Measurements from ENCODE around the gene EDEM3. TPM values are rescaled to one million over a fixed set of nuclear protein-coding genes. Genes with fewer than 3 reads are reported as not detected.

EDEM3 gene
- polyA plus RNA-seq, 2 donors = 6.0 to 6.7 TPM

DNA sequence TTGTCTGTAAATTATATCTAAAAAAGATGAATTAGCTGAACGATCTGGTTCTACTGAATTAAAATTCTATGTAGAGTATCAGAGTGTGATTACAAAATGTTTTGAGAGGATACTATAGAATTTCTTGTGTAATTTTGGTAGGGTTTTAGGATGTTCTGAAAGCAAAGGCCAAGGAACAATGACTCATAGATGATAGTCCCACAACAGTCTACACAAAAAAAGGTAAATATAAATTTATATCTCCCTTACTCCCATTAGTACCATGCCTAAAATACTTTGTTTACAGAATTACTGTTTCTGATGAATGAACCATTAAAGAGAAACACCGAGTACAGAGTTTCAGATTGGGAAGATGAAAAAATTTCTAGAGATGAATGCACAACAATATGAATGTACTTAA, 9.5 kb downstream of the EDEM3 start:
- H3K36me3 ChIP-seq (ENCODE audit: control insufficient read depth in 2 of 2, insufficient read depth in 2 of 2, low read length in 1 of 2) = no peaks in the 10 kb centered on the region
- no peaks in the 10 kb centered on the region for H3K9me3 ChIP-seq (ENCODE audit: control insufficient read depth in 2 of 2, insufficient read depth in 1 of 2, low read depth in 1 of 2, low read length in 1 of 2)
- 85 to 86% methylated on average over 2 of the region's 2 CpGs for WGBS, 2 donors
- no peak overlapping the region for H3K4me3 ChIP-seq (ENCODE audit: low read depth in 1 of 2, low read length in 2 of 2)
- no peak overlapping the region for H3K27ac ChIP-seq (ENCODE audit: low read depth in 2 of 2, low read length in 1 of 2)
- H3K4me1 ChIP-seq (ENCODE audit: control insufficient read depth in 2 of 2, insufficient read depth in 2 of 2, low read length in 1 of 2) = no peaks in the 10 kb centered on the region
- no peaks in the 10 kb centered on the region for H3K27me3 ChIP-seq (ENCODE audit: control insufficient read depth in 1 of 2, insufficient read depth in 2 of 2, low read length in 2 of 2)

DNA sequence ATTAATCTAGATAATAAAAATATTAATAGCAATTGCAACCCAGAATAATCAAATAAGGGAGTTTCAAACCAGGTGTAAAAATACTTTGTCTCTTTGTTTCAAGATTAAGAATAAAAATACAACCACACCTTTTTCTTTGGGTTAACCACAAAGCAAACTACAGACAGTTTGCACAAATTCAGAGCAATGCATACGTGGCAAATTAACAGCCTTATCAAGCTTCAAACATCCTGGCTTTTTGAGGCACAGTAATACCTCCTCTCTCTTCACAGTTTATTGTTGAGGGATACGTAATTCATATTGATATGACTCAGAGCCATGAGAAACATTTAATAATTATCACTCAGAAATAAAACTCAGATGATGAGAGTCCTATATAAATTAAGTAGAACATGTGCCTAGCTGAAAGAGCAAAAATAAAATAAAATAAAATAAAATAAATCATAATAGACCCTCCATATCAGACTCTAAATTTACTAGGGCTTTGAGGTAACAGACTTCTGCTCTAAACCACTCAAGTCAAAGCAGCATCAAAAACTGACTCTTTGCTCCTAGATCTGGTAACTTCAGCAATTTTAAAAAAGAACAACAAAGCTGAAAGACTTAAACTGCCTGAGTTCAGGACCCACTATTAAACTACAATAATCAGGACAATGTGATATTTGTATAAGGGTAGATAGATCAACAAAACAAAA, 11.4 kb downstream of the EDEM3 start:
- Histone ChIP-seq H3K9me3 (ENCODE audit: control insufficient read depth in 2 of 2, insufficient read depth in 1 of 2, low read depth in 1 of 2, low read length in 1 of 2) (no peaks in the 10 kb centered on the region), H3K4me3 (ENCODE audit: low read depth in 1 of 2, low read length in 2 of 2) (no peak overlapping the region), H3K4me1 (ENCODE audit: control insufficient read depth in 2 of 2, insufficient read depth in 2 of 2, low read length in 1 of 2) (no peaks in the 10 kb centered on the region), H3K36me3 (ENCODE audit: control insufficient read depth in 2 of 2, insufficient read depth in 2 of 2, low read length in 1 of 2) (no peaks in the 10 kb centered on the region), H3K27ac (ENCODE audit: low read depth in 2 of 2, low read length in 1 of 2) (no peak overlapping the region), H3K27me3 (ENCODE audit: control insufficient read depth in 1 of 2, insufficient read depth in 2 of 2, low read length in 2 of 2) (no peaks in the 10 kb centered on the region)
- 67 to 69% methylated on average over 2 of the region's 2 CpGs for WGBS, 2 donors

DNA sequence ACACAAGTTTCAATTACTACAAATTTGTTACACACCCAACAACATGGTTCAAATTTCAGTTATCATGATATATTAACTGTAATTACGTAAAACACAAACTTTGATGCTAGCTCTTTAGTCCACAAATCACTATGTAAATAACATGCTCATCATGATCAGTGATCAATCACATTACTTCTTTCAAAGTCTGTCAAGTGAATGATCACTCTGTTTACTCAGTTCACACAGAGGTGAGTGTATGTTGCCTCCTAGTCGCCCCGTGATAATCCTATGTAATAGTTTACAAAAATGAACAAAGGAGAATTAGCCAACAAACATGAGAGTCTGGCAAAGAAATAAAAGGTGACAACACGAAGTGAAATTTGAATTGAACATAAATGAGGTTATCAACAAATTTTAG, 14.3 kb downstream of the EDEM3 start:
- H3K27me3 ChIP-seq (ENCODE audit: control insufficient read depth in 1 of 2, insufficient read depth in 2 of 2, low read length in 2 of 2) = no peaks in the 10 kb centered on the region
- no peaks in the 10 kb centered on the region for H3K4me1 ChIP-seq (ENCODE audit: control insufficient read depth in 2 of 2, insufficient read depth in 2 of 2, low read length in 1 of 2)
- H3K36me3 ChIP-seq (ENCODE audit: control insufficient read depth in 2 of 2, insufficient read depth in 2 of 2, low read length in 1 of 2) = no peaks in the 10 kb centered on the region
- H3K27ac ChIP-seq (ENCODE audit: low read depth in 2 of 2, low read length in 1 of 2) = no peak overlapping the region
- H3K4me3 ChIP-seq (ENCODE audit: low read depth in 1 of 2, low read length in 2 of 2) = no peak overlapping the region
- H3K9me3 ChIP-seq (ENCODE audit: control insufficient read depth in 2 of 2, insufficient read depth in 1 of 2, low read depth in 1 of 2, low read length in 1 of 2) = no peaks in the 10 kb centered on the region
- WGBS, 2 donors = 62 to 69% methylated on average over 4 of the region's 4 CpGs

DNA sequence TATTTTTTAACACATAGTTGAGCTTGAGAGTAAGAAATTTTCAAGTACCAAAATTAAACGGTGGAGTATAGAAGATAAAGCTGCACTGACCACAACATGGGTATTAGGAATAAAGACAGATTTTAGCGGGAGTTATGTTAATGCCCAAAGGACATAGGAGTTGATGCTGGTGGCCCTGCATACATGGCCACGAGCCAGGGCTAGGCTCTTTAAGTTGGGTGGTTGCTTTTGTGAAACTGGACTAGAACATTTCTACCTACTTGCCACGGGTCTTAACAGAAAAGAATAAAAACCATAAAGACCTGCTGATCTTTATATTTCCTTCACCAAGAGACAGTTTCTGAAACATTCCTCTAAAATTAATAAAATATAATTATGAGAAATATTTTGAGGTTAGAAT, 14.9 kb downstream of the EDEM3 start:
- no peaks in the 10 kb centered on the region for H3K27me3 ChIP-seq (ENCODE audit: control insufficient read depth in 1 of 2, insufficient read depth in 2 of 2, low read length in 2 of 2)
- H3K4me3 ChIP-seq (ENCODE audit: low read depth in 1 of 2, low read length in 2 of 2) = no peak overlapping the region
- no peak overlapping the region for H3K27ac ChIP-seq (ENCODE audit: low read depth in 2 of 2, low read length in 1 of 2)
- H3K4me1 ChIP-seq (ENCODE audit: control insufficient read depth in 2 of 2, insufficient read depth in 2 of 2, low read length in 1 of 2) = no peaks in the 10 kb centered on the region
- H3K9me3 ChIP-seq (ENCODE audit: control insufficient read depth in 2 of 2, insufficient read depth in 1 of 2, low read depth in 1 of 2, low read length in 1 of 2) = no peaks in the 10 kb centered on the region
- no peaks in the 10 kb centered on the region for H3K36me3 ChIP-seq (ENCODE audit: control insufficient read depth in 2 of 2, insufficient read depth in 2 of 2, low read length in 1 of 2)
- WGBS, 2 donors = 80 to 81% methylated on average over 4 of the region's 4 CpGs

DNA sequence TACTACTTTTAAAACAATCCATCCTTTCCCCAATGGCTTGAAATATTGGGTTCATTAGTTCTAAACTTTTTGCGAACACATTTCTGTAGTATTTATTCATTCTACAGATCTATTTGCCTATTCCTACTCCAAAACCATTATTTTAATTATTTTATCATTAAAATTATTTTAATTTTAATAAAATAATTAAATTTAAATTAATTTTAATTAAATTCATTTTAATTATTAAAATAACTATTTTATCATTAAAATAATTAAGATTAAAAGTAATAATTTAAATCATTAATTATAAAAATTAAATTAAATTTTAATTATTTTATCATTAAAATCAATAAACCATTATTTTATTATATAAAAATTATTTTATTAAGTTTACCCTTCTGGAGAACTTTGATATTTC, 15.6 kb downstream of the EDEM3 start:
- whole genome bisulfite sequencing, 2 donors = 98 to 99% methylated on average over 1 of the region's 1 CpG
- Histone ChIP-seq H3K9me3 (ENCODE audit: control insufficient read depth in 2 of 2, insufficient read depth in 1 of 2, low read depth in 1 of 2, low read length in 1 of 2) (no peaks in the 10 kb centered on the region), H3K36me3 (ENCODE audit: control insufficient read depth in 2 of 2, insufficient read depth in 2 of 2, low read length in 1 of 2) (peaks cover 0 to 2% of the 10 kb centered on the region in 2 donors), H3K4me3 (ENCODE audit: low read depth in 1 of 2, low read length in 2 of 2) (no peak overlapping the region), H3K4me1 (ENCODE audit: control insufficient read depth in 2 of 2, insufficient read depth in 2 of 2, low read length in 1 of 2) (no peaks in the 10 kb centered on the region), H3K27me3 (ENCODE audit: control insufficient read depth in 1 of 2, insufficient read depth in 2 of 2, low read length in 2 of 2) (no peaks in the 10 kb centered on the region), H3K27ac (ENCODE audit: low read depth in 2 of 2, low read length in 1 of 2) (no peak overlapping the region)

DNA sequence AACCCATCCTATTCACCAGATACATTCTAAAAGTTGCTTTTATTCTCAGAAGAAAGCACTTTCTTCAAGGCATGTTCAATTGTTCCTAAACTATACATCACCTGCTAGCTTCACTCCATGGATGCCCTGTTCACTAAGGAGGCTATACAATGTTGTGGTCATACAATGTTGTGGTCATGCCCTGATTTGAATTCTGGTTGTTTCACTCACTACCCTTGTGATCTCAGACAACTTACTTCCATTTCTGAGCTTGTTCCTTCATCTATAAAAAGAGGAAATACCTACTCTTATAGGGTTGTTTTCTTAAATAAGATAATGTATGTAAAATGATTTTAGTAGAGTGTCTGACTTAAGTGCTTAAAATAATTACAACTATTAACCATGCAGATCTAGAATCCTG, 19.7 kb downstream of the EDEM3 start:
- Histone ChIP-seq H3K36me3 (ENCODE audit: control insufficient read depth in 2 of 2, insufficient read depth in 2 of 2, low read length in 1 of 2) (peaks cover 0 to 3% of the 10 kb centered on the region in 2 donors), H3K27me3 (ENCODE audit: control insufficient read depth in 1 of 2, insufficient read depth in 2 of 2, low read length in 2 of 2) (no peaks in the 10 kb centered on the region)

DNA sequence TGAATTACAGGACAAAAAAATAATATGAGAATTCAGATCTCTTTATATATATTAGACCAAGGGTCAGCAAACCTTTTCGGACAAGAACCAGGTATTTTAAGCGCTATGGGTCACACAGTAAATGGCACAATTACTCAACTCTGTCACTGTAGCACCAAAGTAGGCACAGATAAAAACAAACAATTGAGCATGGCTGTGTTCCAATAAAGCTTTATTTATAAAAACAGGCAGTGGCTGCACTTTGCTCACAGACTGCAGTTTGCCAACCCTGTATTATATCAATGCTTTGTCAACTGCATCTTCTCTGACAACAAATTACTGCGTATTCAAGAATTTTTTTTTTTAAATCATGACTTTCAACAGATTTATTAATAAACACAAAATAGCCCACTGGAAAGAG, 29.8 kb downstream of the EDEM3 start:
- WGBS, 2 donors = 95 to 99% methylated on average over 3 of the region's 3 CpGs

More for the DNA sequence above, 19.7 kb downstream of the EDEM3 start:
- no peaks in the 10 kb centered on the region for H3K4me1 ChIP-seq (ENCODE audit: control insufficient read depth in 2 of 2, insufficient read depth in 2 of 2, low read length in 1 of 2)
- H3K4me3 ChIP-seq (ENCODE audit: low read depth in 1 of 2, low read length in 2 of 2) = no peak overlapping the region
- no peaks in the 10 kb centered on the region for H3K9me3 ChIP-seq (ENCODE audit: control insufficient read depth in 2 of 2, insufficient read depth in 1 of 2, low read depth in 1 of 2, low read length in 1 of 2)
- no peak overlapping the region for H3K27ac ChIP-seq (ENCODE audit: low read depth in 2 of 2, low read length in 1 of 2)

DNA sequence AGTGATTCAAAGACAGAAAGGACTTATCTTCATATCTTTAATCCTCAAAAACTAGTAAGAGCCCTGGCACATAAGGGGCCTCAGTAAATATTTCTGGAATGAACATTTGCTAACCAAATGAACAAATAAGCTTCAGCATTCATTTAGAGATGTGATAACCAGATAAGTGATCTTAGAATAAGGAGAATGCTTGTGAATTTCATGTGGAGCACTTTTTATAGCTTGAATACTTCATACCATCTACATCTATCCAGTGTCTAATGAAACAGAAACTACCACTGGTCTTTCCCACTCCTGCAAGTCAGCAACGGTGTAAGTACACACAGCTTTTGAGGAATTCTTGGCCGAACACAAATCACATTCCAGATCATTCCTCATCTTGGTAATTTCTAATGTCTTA, 38.5 kb downstream of the EDEM3 start:
- WGBS, 2 donors = 66 to 80% methylated on average over 2 of the region's 2 CpGs
- H3K27ac ChIP-seq (ENCODE audit: low read depth in 2 of 2, low read length in 1 of 2) = no peak overlapping the region
- no peak overlapping the region for H3K4me3 ChIP-seq (ENCODE audit: low read depth in 1 of 2, low read length in 2 of 2)
- H3K9me3 ChIP-seq (ENCODE audit: control insufficient read depth in 2 of 2, insufficient read depth in 1 of 2, low read depth in 1 of 2, low read length in 1 of 2) = no peaks in the 10 kb centered on the region
- H3K27me3 ChIP-seq (ENCODE audit: control insufficient read depth in 1 of 2, insufficient read depth in 2 of 2, low read length in 2 of 2) = no peaks in the 10 kb centered on the region
- peaks cover 0 to 4% of the 10 kb centered on the region in 2 donors for H3K36me3 ChIP-seq (ENCODE audit: control insufficient read depth in 2 of 2, insufficient read depth in 2 of 2, low read length in 1 of 2)
- no peaks in the 10 kb centered on the region for H3K4me1 ChIP-seq (ENCODE audit: control insufficient read depth in 2 of 2, insufficient read depth in 2 of 2, low read length in 1 of 2)

More for the DNA sequence above, 29.8 kb downstream of the EDEM3 start:
- Histone ChIP-seq H3K27me3 (ENCODE audit: control insufficient read depth in 1 of 2, insufficient read depth in 2 of 2, low read length in 2 of 2) (no peaks in the 10 kb centered on the region), H3K27ac (ENCODE audit: low read depth in 2 of 2, low read length in 1 of 2) (no peak overlapping the region), H3K4me1 (ENCODE audit: control insufficient read depth in 2 of 2, insufficient read depth in 2 of 2, low read length in 1 of 2) (no peaks in the 10 kb centered on the region), H3K9me3 (ENCODE audit: control insufficient read depth in 2 of 2, insufficient read depth in 1 of 2, low read depth in 1 of 2, low read length in 1 of 2) (no peaks in the 10 kb centered on the region), H3K4me3 (ENCODE audit: low read depth in 1 of 2, low read length in 2 of 2) (no peak overlapping the region), H3K36me3 (ENCODE audit: control insufficient read depth in 2 of 2, insufficient read depth in 2 of 2, low read length in 1 of 2) (peaks cover 0 to 2% of the 10 kb centered on the region in 2 donors)

DNA sequence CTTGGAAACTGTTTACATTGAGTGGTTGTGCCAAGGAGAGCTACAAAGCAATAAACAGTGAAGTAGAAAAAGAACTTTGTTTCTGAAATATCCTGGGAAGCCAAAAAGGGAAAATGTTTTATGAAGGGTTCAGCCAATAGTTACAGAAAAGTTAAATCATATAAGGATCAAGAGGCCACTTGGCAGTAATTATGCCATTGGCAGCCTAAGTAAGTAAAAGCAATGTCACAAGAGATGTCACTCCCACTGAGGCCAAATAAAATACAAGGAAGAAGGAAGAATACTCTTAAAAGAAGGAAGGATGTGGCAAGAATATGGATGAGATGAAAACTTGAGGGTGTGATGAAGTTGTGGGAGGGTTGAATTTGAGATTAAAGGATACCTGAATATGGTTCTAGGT, 45.2 kb downstream of the EDEM3 start:
- Histone ChIP-seq H3K27ac (ENCODE audit: low read depth in 2 of 2, low read length in 1 of 2) (no peak overlapping the region), H3K27me3 (ENCODE audit: control insufficient read depth in 1 of 2, insufficient read depth in 2 of 2, low read length in 2 of 2) (no peaks in the 10 kb centered on the region), H3K36me3 (ENCODE audit: control insufficient read depth in 2 of 2, insufficient read depth in 2 of 2, low read length in 1 of 2) (peaks cover 3 to 4% of the 10 kb centered on the region in 2 donors), H3K4me1 (ENCODE audit: control insufficient read depth in 2 of 2, insufficient read depth in 2 of 2, low read length in 1 of 2) (no peaks in the 10 kb centered on the region), H3K4me3 (ENCODE audit: low read depth in 1 of 2, low read length in 2 of 2) (no peak overlapping the region), H3K9me3 (ENCODE audit: control insufficient read depth in 2 of 2, insufficient read depth in 1 of 2, low read depth in 1 of 2, low read length in 1 of 2) (no peaks in the 10 kb centered on the region)

DNA sequence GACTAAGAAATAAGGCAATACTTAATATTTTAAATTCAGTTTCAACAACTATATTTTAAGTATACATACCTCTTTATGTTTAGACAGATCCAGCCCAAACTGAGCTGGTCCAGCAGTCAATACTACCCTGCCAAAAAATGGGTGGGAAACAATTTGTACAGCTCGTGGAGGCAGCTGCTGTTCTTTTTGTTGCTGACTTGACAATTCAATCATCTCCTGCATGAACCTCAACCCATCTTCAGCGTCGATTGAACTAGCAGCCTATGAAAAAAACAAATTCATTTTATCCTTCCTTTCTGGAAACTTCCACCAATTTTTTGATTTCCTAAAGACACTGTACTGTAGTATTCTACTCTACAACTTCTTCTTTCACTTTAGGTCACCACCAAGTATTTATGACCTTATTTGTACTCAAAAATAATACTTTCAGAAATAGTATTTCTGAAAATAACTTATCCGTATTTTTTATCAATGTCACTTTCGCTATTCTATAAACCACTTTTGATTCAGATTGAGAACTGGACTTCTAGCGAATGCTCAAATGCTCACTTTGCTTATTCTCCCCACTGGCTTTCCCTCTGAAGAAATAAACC, 46.5 kb downstream of the EDEM3 start:
- H3K4me3 ChIP-seq (ENCODE audit: low read depth in 1 of 2, low read length in 2 of 2) = no peak overlapping the region
- peaks cover 3 to 6% of the 10 kb centered on the region in 2 donors for H3K36me3 ChIP-seq (ENCODE audit: control insufficient read depth in 2 of 2, insufficient read depth in 2 of 2, low read length in 1 of 2)
- no peaks in the 10 kb centered on the region for H3K27me3 ChIP-seq (ENCODE audit: control insufficient read depth in 1 of 2, insufficient read depth in 2 of 2, low read length in 2 of 2)
- H3K9me3 ChIP-seq (ENCODE audit: control insufficient read depth in 2 of 2, insufficient read depth in 1 of 2, low read depth in 1 of 2, low read length in 1 of 2) = no peaks in the 10 kb centered on the region
- no peaks in the 10 kb centered on the region for H3K4me1 ChIP-seq (ENCODE audit: control insufficient read depth in 2 of 2, insufficient read depth in 2 of 2, low read length in 1 of 2)
- no peak overlapping the region for H3K27ac ChIP-seq (ENCODE audit: low read depth in 2 of 2, low read length in 1 of 2)
- 75 to 87% methylated on average over 6 of the region's 6 CpGs for WGBS, 2 donors

All from esophagus (tissue), 2 donors.